Measurements from ENCODE around the gene CCDC34.

The CCDC34 gene

DNA sequence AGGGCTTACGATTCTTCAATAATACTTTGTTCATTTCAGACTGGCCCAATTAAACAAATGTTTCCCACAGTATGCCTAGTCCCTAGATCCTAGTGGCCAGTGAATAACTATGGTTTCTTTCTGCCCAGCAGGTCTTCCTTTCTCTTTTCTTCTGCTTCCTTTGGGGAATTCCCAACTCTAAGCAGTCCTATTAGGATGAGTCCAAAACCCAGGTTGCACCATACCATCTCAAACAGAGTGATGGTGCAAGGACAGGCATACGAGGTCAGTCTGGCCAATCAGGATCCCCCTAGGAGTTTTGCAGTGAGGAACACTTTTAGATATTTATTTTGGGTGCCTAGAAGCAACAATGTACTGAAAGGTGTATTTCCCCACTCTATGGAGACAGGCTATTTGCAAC, 41.4 kb upstream of the CCDC34 start:
- H3K27ac ChIP-seq (replicated peaks): no peak overlapping the region
- no peak for DNase-seq (ENCODE audit: low read depth in 1 of 2, low spot score in 1 of 2)
- no peak for TF ChIP-seq REST (IDR thresholded peaks at IDR 0.05; ENCODE audit: insufficient replicate concordance, low read depth)
- no peak for TF ChIP-seq GABPA (IDR thresholded peaks at IDR 0.05; ENCODE audit: low read depth)
- no peaks in the 10 kb centered on the region for H3K27me3 ChIP-seq (ENCODE audit: insufficient read depth, poor library complexity, severe bottlenecking)
- no peak overlapping the region for H3K4me3 ChIP-seq (replicated peaks; ENCODE audit: insufficient read depth, low read length)

DNA sequence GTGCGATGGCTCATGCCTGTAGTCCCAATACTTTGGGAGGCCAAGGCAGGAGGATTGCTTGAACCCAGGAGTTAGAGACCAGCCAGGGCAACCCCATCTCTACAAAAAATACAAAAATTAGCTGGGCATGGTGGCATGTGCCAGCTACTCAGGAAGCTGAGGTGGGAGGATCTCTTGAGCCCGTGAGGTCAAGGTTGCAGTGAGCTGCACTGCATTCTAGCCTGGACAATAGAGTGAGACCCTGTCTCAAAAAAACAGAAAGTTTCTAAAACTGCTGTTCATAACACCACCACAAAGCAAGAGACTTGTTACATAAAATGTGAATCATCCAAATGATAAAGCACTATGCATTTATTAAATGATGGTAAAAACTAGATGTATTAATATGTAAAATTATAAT, 40.2 kb upstream of the CCDC34 start:
- TF ChIP-seq POLR2AphosphoS5 (IDR thresholded peaks at IDR 0.05; ENCODE audit: low read depth) (no peak), SPI1 (IDR thresholded peaks at IDR 0.05; ENCODE audit: borderline replicate concordance, low read depth) (no peak), GABPA (IDR thresholded peaks at IDR 0.05; ENCODE audit: low read depth) (no peak), REST (IDR thresholded peaks at IDR 0.05; ENCODE audit: insufficient replicate concordance, low read depth) (no peak)
- TF ChIP-seq, protein P1, sequence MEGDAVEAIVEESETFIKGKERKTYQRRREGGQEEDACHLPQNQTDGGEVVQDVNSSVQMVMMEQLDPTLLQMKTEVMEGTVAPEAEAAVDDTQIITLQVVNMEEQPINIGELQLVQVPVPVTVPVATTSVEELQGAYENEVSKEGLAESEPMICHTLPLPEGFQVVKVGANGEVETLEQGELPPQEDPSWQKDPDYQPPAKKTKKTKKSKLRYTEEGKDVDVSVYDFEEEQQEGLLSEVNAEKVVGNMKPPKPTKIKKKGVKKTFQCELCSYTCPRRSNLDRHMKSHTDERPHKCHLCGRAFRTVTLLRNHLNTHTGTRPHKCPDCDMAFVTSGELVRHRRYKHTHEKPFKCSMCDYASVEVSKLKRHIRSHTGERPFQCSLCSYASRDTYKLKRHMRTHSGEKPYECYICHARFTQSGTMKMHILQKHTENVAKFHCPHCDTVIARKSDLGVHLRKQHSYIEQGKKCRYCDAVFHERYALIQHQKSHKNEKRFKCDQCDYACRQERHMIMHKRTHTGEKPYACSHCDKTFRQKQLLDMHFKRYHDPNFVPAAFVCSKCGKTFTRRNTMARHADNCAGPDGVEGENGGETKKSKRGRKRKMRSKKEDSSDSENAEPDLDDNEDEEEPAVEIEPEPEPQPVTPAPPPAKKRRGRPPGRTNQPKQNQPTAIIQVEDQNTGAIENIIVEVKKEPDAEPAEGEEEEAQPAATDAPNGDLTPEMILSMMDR (IDR thresholded peaks at IDR 0.05; ENCODE audit: insufficient read depth, low read length): no peak
- DNase-seq (ENCODE audit: low read depth in 1 of 2, low spot score in 1 of 2): no peak
- Histone ChIP-seq H3K27ac (replicated peaks) (no peak overlapping the region), H3K27me3 (ENCODE audit: insufficient read depth, poor library complexity, severe bottlenecking) (no peaks in the 10 kb centered on the region), H3K4me3 (replicated peaks; ENCODE audit: insufficient read depth, low read length) (no peak overlapping the region)

- H3K27me3 ChIP-seq (ENCODE audit: insufficient read depth, poor library complexity, severe bottlenecking): no peaks in the 10 kb centered on the region
- DNase-seq (ENCODE audit: low read depth in 1 of 2, low spot score in 1 of 2): no peak
- no peak overlapping the region for H3K27ac ChIP-seq (replicated peaks)
- no peak overlapping the region for H3K4me3 ChIP-seq (replicated peaks; ENCODE audit: insufficient read depth, low read length)
- TF ChIP-seq GABPA (IDR thresholded peaks at IDR 0.05; ENCODE audit: low read depth) (no peak), POLR2AphosphoS5 (IDR thresholded peaks at IDR 0.05; ENCODE audit: low read depth) (no peak), SPI1 (IDR thresholded peaks at IDR 0.05; ENCODE audit: borderline replicate concordance, low read depth) (no peak), REST (IDR thresholded peaks at IDR 0.05; ENCODE audit: insufficient replicate concordance, low read depth) (no peak)
- TF ChIP-seq, protein P1 (IDR thresholded peaks at IDR 0.05; ENCODE audit: insufficient read depth, low read length): no peak
Observed at GRCh38 chr11:27402450-27402849, 39.4 kb upstream of the CCDC34 start.

Measured in HL-60 (cell line).